Effector memory CD4-positive, alpha-beta T cell (primary cell): ENCODE results near the gene CPNE8.
"Not testable (repeated sequence)": the region's sequence is repeated elsewhere in the genome, so short reads cannot be mapped to it uniquely, and the experiment has no call there.

Experiments used
- DNase-seq, 3 donors: peaks; one replicate each; pipeline ENCODE4 v3.0.0-alpha.2; 2020
- H3K27ac ChIP-seq: 2 replicates; pipeline ENCODE4 v1.7.0; 2013; ENCODE audit warnings: mild to moderate bottlenecking, low read length, moderate library complexity; ENCODE audit not compliant: insufficient read depth, poor library complexity, severe bottlenecking
- H3K27me3 ChIP-seq: replicated peaks from 2 replicates; pipeline ENCODE4 v1.7.0; 2013; ENCODE audit warnings: mild to moderate bottlenecking, low read length; ENCODE audit not compliant: insufficient read depth, control insufficient read depth, poor library complexity, severe bottlenecking
- H3K36me3 ChIP-seq: 2 replicates; pipeline ENCODE4 v1.7.0; 2013; ENCODE audit warnings: mild to moderate bottlenecking, low read length, moderate library complexity; ENCODE audit not compliant: control insufficient read depth, insufficient read depth
- H3K4me1 ChIP-seq: 2 replicates; pipeline ENCODE4 v1.7.0; 2013; ENCODE audit warnings: low read length, mild to moderate bottlenecking; ENCODE audit not compliant: control insufficient read depth, insufficient read depth, poor library complexity, severe bottlenecking
- H3K4me3 ChIP-seq: 2 replicates; pipeline ENCODE4 v1.7.0; 2013; ENCODE audit warnings: low read length, low read depth, mild to moderate bottlenecking; ENCODE audit not compliant: insufficient read depth, poor library complexity, severe bottlenecking
- H3K9me3 ChIP-seq: 2 replicates; pipeline ENCODE4 v1.7.0; 2013; ENCODE audit warnings: mild to moderate bottlenecking, low read length, moderate library complexity; ENCODE audit not compliant: control insufficient read depth

CPNE8 gene

GRCh38 chr12:38759621-38760020 lies 145.8 kb downstream of the CPNE8 start:
- DNase-seq: no peak

GRCh38 chr12:38746744-38747143 lies 158.6 kb downstream of the CPNE8 start:
- Histone ChIP-seq H3K36me3 (no peaks in the 10 kb centered on the region), H3K27me3 (no peaks in the 10 kb centered on the region)

More at GRCh38 chr12:38759621-38760020, 145.8 kb downstream of the CPNE8 start:
- Histone ChIP-seq H3K9me3 (no peaks in the 10 kb centered on the region), H3K27me3 (no peaks in the 10 kb centered on the region), H3K27ac (no peak overlapping the region), H3K4me3 (no peak overlapping the region), H3K4me1 (no peaks in the 10 kb centered on the region), H3K36me3 (no peaks in the 10 kb centered on the region)

DNA sequence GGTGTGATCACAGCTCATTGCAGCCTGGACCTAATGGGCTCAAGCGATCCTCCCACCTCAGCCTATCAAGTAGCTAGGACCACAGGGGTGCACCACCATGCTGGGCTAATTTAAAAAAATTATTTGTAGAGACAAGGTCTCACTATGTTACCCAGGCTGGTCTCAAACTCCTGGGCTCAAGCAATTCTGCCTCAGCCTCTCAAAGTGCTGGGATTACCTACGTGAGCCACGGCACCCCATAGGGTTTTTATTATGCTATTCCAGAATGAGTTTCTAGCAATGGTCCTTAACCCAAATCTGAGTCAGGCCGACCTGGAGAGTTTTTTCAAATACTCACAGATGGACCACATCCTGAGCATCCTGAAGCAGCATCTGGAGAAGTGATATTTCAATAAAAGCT lies 159.8 kb downstream of the CPNE8 start:
- Histone ChIP-seq H3K4me1 (no peaks in the 10 kb centered on the region), H3K4me3 (no peak overlapping the region), H3K27me3 (no peaks in the 10 kb centered on the region), H3K9me3 (no peaks in the 10 kb centered on the region), H3K36me3 (no peaks in the 10 kb centered on the region), H3K27ac (no peak overlapping the region)
- no peak for DNase-seq

More at GRCh38 chr12:38746744-38747143, 158.6 kb downstream of the CPNE8 start:
- Histone ChIP-seq H3K4me3 (no peak overlapping the region), H3K9me3 (no peaks in the 10 kb centered on the region), H3K4me1 (no peaks in the 10 kb centered on the region), H3K27ac (no peak overlapping the region)
- no peak for DNase-seq

DNA sequence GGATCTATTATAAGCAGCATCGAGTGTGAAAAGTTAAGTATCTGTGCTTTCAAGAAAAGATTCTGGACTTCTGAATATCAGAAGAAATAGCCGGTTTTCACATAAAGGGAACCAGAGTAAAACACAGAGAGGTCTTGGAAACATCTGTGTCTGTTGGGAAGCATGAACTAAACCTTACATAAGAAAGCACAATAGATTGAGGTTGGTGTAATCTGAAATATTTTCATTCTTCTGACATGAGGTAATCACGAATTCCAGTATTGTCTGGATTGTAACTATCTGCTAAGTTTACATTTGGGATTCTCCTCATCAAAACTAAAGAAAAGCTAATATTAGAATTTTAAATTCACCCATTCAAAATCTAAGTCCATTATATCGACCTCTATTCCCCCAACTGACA lies 161.3 kb downstream of the CPNE8 start:
- no peaks in the 10 kb centered on the region for H3K27me3 ChIP-seq
- DNase-seq: no peak
- no peaks in the 10 kb centered on the region for H3K36me3 ChIP-seq
- H3K27ac ChIP-seq: no peak overlapping the region
- H3K4me1 ChIP-seq: no peaks in the 10 kb centered on the region
- no peak overlapping the region for H3K4me3 ChIP-seq
- H3K9me3 ChIP-seq: no peaks in the 10 kb centered on the region

DNA sequence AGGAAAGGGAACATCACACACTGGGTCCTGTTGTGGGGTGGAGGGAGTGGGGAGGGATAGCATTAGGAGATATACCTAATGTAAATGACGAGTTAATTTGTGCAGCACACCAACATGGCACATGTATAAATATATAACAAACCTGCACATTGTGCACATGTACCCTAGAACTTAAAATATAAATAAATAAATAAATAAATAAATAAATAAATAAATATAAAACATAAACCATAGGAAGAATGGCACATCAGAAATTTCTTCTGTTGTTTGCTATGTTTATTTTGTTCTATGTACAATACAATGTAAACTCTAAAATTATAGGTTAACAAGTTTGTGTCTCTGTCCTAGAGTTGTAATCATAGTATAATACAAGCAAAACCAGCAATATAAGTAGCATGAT lies 162.9 kb downstream of the CPNE8 start:
- DNase-seq, H3K4me1 ChIP-seq, H3K4me3 ChIP-seq, H3K36me3 ChIP-seq, H3K27ac ChIP-seq, H3K9me3 ChIP-seq, H3K27me3 ChIP-seq: not testable (repeated sequence)

GRCh38 chr12:38736821-38737220 lies 168.6 kb downstream of the CPNE8 start:
- Histone ChIP-seq H3K27ac (no peak overlapping the region), H3K4me1 (no peaks in the 10 kb centered on the region), H3K27me3 (no peaks in the 10 kb centered on the region), H3K9me3 (no peaks in the 10 kb centered on the region), H3K4me3 (no peak overlapping the region), H3K36me3 (no peaks in the 10 kb centered on the region)
- no peak for DNase-seq

- Histone ChIP-seq H3K9me3 (no peaks in the 10 kb centered on the region), H3K36me3 (no peaks in the 10 kb centered on the region), H3K4me3 (no peak overlapping the region), H3K27me3 (no peaks in the 10 kb centered on the region), H3K4me1 (no peaks in the 10 kb centered on the region), H3K27ac (no peak overlapping the region)
- no peak for DNase-seq
Observed at GRCh38 chr12:38732761-38733160, 172.6 kb downstream of the CPNE8 start.

DNA sequence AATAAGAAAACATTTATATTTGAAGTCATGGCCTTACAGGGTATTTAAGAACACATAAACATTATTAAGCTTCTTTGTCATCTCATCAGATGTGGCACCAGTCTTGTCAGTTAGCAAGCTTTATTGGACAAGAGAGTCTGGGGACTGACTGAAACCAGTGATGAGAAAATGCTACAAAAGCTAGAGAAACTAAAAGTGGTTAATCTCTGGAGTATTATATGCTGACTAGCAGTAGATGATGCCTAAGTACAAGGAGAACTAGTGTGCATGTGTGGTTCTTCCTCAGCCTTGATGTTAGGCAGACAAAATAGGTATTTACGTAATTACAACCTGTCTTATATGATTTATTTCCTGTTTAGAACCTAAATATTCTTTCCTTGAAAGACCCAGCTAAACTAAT lies 176.5 kb downstream of the CPNE8 start:
- no peaks in the 10 kb centered on the region for H3K4me1 ChIP-seq

GRCh38 chr12:38721611-38722252 lies 183.7 kb downstream of the CPNE8 start:
- no peaks in the 10 kb centered on the region for H3K4me1 ChIP-seq

More for the DNA sequence above, 176.5 kb downstream of the CPNE8 start:
- H3K27me3 ChIP-seq: no peaks in the 10 kb centered on the region
- H3K36me3 ChIP-seq: no peaks in the 10 kb centered on the region
- no peak overlapping the region for H3K27ac ChIP-seq
- DNase-seq: no peak
- H3K4me3 ChIP-seq: no peak overlapping the region
- H3K9me3 ChIP-seq: no peaks in the 10 kb centered on the region

DNA sequence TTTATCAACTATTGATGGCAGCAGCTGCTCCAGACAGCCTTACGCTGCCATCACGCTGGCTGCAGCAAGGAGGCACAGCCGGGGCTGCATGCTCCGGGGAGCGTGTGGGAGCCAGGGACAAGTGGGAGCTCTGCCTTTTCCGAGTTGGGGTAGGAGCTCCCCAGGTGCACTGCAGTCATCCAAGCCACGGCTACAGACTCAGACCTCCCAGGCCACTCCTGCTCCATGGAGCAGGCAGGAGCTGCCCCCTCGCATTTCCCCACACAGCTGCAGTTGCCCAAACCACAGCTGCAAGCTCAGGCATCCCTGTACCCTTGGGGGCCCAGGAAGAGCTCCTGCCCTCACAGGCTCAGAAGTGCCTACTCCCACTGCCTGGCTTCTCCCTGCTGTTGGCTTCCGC lies 184.7 kb downstream of the CPNE8 start:
- no peak overlapping the region for H3K27ac ChIP-seq
- no peak for DNase-seq
- H3K4me3 ChIP-seq: no peak overlapping the region
- H3K27me3 ChIP-seq: no peaks in the 10 kb centered on the region
- H3K36me3 ChIP-seq: no peaks in the 10 kb centered on the region
- no peaks in the 10 kb centered on the region for H3K4me1 ChIP-seq
- H3K9me3 ChIP-seq: no peaks in the 10 kb centered on the region

More at GRCh38 chr12:38721611-38722252, 183.7 kb downstream of the CPNE8 start:
- no peak for DNase-seq
- no peaks in the 10 kb centered on the region for H3K9me3 ChIP-seq
- H3K4me3 ChIP-seq: no peak overlapping the region
- no peak overlapping the region for H3K27ac ChIP-seq
- no peaks in the 10 kb centered on the region for H3K27me3 ChIP-seq
- H3K36me3 ChIP-seq: no peaks in the 10 kb centered on the region
